ENCODE data around the gene MGRN1.
A peak's percentile ranks its signal among the peaks of the same experiment; 100 is the strongest.

The MGRN1 gene

GRCh38 chr16:4685776-4686496 lies 61.3 kb downstream of the MGRN1 start:
- DNase-seq (ENCODE audit: low read depth in 2 of 3, low spot score in 1 of 3), result no peak

- DNase-seq (ENCODE audit: low read depth in 2 of 3, low spot score in 1 of 3), result no peak
Observed at GRCh38 chr16:4686497-4687210, 62.0 kb downstream of the MGRN1 start.

GRCh38 chr16:4687416-4687815 lies 62.8 kb downstream of the MGRN1 start:
- DNase-seq (ENCODE audit: low read depth in 2 of 3, low spot score in 1 of 3), result no peak

- no peak for DNase-seq (ENCODE audit: low read depth in 2 of 3, low spot score in 1 of 3)
Observed at GRCh38 chr16:4687946-4688673, 63.5 kb downstream of the MGRN1 start.

- no peak for DNase-seq (ENCODE audit: low read depth in 2 of 3, low spot score in 1 of 3)
Observed at GRCh38 chr16:4688674-4689045, 64.0 kb downstream of the MGRN1 start.

GRCh38 chr16:4689091-4689671 lies 64.6 kb downstream of the MGRN1 start:
- DNase-seq (ENCODE audit: low read depth in 2 of 3, low spot score in 1 of 3), result no peak

- DNase-seq (ENCODE audit: low read depth in 2 of 3, low spot score in 1 of 3), result no peak
Observed at GRCh38 chr16:4689864-4690704, 65.5 kb downstream of the MGRN1 start.

GRCh38 chr16:4690946-4691665 lies 66.5 kb downstream of the MGRN1 start:
- DNase-seq (ENCODE audit: low read depth in 2 of 3, low spot score in 1 of 3), result no peak

GRCh38 chr16:4691666-4692412 lies 67.2 kb downstream of the MGRN1 start:
- no peak for DNase-seq (ENCODE audit: low read depth in 2 of 3, low spot score in 1 of 3)

GRCh38 chr16:4692460-4693295 lies 68.1 kb downstream of the MGRN1 start:
- DNase-seq (ENCODE audit: low read depth in 2 of 3, low spot score in 1 of 3), result no peak

- peak; percentile 90 to 96 (median 92) for DNase-seq (ENCODE audit: low read depth in 2 of 3, low spot score in 1 of 3)
Observed at GRCh38 chr16:4693296-4693955, 68.8 kb downstream of the MGRN1 start, which contains the start of gene NUDT16L1. TSS of gene NUDT16L1 (plus strand) at chr16:4693562. CDS start at chr16:4693727, 165 bp downstream.

GRCh38 chr16:4693956-4694641 lies 69.5 kb downstream of the MGRN1 start:
- peak in 1 of 3 donors; percentile 29 for DNase-seq (ENCODE audit: low read depth in 2 of 3, low spot score in 1 of 3)

GRCh38 chr16:4694642-4695451 lies 70.2 kb downstream of the MGRN1 start:
- no peak for DNase-seq (ENCODE audit: low read depth in 2 of 3, low spot score in 1 of 3)

- DNase-seq (ENCODE audit: low read depth in 2 of 3, low spot score in 1 of 3), result no peak
Observed at GRCh38 chr16:4695473-4696171, 71.0 kb downstream of the MGRN1 start.

GRCh38 chr16:4696172-4696904 lies 71.7 kb downstream of the MGRN1 start:
- no peak for DNase-seq (ENCODE audit: low read depth in 2 of 3, low spot score in 1 of 3)
